NCI-H2227 (cell line): Measurements from ENCODE around the gene STARD8.
A peak's percentile ranks its signal among the peaks of the same experiment; 100 is the strongest.
"Not testable (repeated sequence)": the region's sequence is repeated elsewhere in the genome, so short reads cannot be mapped to it uniquely, and the experiment has no call there.

ENCODE experiments used
- DNase-seq: peaks from one replicate; lab custom pipeline; 2025; ENCODE audit not compliant: unreplicated experiment; lab: John Stamatoyannopoulos, UW

Gene STARD8

DNA sequence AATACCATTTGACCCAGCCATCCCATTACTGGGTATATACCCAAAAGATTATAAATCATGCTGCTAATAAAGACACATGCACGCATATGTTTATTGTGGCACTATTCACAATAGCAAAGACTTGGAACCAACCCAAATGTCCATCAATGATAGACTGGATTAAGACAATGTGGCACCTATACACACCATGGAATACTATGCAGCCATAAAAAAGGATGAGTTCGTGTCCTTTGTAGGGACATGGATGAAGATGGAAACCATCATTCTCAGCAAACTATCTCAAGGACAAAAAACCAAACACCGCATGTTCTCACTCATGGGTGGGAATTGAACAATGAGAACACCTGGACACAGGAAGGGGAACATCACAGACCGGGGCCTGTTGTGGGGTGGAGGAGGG lies 9.0 kb downstream of the STARD8 start:
- not testable (repeated sequence) for DNase-seq

DNA sequence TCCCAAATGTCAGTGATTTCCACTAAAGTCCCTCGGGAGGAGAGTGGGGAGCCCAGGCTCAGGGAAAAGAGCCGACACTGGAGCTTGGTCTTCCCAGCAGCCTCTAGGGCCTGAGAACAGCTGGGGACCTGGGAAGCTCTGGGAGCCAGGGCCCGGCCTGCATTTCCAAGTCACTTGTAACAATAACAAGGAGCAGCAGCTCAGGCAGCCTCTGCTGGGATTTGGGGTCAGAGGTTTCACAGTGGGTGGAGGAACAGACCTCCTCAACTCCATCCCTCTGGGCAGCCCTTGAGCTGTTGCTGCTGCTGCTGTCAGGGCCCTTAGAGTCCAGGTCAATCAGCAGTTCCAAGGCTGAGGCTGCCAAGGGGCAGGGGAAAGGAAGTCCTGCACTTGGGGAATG lies 11.1 kb downstream of the STARD8 start:
- peak; percentile 6 for DNase-seq

DNA sequence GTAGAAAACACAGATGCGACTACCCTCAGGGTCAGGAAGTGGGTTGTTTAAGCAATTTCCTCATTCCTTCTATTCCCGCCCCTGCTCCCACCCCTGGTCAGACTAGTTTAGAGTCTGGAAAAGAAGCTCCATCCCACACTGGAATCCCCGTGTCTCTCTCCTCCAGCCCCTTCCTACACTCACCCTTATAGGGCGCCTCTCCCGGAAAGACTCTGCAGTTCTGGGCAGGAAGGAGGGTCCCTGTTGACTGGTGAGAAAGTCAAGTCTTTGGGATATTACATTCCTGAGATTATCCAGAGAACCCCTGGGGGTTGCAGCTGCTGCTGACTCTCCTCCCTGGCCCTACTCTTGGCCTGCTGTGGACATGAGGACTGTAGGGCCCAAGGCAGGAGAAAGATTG lies 11.9 kb downstream of the STARD8 start:
- DNase-seq = no peak

DNA sequence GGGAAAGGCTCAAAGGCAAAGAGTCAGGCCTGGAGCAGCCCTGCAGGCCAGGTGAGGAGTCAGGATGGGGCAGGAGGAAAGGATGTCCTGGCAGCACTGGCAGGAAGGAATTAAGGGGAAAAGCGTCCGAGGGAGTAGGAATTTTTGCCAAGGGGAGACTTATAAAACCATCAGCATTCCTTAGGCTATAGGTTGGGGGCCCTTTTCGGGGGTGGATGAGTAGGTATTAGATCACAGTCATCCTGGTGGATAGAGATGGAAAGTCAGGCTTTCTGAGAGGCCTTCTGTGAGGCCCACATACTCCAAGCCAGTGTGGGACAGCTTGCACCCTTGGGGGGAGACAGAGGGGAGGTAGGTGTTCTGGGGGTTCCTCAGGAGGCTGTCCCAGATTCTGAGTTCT lies 12.3 kb downstream of the STARD8 start:
- DNase-seq = no peak

DNA sequence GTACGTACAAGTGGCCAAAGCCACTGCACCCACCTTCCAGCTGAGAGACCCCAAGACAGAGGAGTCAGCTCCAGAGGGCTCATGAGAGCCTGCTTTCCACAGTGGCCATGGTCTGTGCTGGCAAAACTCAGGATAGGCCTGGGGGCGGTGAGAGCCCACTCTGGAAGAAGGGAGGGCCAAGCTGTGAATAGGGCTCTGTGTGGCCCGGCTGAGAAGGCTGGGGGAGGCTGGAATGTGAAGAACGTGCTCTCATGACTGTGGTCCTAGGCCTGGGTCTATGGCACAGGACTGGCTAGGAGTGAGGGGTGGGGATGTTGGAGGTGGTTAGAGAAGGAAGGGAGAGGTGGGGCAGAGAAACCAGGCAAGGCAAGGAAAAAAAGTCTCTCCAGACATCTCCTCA lies 13.3 kb downstream of the STARD8 start:
- DNase-seq = no peak

DNA sequence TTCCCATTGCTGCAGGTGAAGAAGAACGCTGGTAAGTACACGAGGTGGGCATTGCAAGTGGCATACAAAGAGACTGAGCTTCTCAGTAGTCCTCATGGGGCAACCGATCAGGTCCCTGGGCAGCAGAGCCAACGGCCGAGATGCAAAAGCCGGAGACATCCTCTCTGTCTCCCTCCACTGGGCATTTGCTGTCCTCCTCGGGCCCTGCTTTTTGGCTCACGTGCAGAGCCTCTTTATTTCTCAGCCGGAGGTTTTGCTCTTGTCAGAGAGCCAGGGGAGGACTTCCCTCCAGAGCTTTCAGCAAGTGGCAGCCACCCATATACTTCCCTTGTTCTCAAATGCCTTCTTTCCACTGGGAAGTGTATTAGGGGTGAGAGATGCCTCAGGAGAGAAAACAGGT lies 18.0 kb downstream of the STARD8 start:
- DNase-seq = no peak

DNA sequence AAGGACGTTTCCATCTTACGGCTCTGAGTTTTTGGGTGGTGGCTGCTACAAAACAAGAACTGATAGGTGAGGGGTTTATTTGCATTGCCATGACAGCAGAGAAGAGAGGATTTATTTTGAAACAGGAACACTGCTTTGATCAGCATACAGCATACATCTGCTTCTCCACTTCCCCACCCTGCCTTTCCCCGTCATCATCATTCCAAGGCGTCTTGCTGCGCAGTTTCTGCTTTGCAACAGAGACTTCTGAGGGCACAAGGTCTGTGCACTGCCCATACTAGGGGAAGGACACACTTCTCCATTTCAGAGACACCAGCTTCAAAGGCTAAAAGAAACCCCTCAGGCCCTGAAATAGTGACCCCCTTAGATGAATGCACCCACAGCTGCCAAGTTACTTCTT lies 19.1 kb downstream of the STARD8 start:
- no peak for DNase-seq

DNA sequence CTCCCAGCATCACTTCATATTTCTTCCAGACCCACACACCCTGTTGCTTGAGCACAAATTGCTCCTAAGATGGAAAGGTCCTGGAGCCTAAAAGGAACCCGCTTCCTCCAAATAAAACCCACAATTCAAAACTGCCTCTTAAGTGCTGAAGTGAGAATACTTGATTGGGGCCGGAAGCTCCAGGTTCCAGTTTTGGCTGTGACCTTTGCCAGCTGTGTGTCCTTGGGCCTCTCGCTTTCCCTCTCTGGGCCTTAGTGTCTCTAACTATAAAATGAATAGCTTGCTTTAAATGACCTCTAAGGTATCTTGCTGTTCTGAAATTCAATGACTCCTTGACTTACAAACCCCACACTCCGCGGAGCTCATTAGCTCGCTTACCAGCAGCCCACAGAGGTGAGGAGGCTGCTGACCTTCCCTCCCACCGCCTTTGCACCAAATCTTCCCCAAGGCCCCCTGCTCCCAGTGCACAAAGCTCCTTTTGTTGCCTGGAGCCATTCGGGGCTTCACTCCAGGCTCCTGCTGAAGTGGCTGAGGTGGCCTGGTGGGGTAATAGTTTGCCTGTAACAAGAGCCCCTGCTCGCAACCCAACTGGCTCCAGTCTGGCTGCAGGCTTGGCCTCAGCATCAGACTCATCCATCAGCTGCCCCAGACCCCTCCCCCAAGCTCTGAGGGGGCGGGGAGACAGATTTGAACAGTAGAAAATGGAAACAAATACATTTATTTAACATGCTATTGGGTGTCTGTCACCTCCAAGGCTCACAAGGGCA lies 21.8 kb downstream of the STARD8 start:
- peak; percentile 38 for DNase-seq

DNA sequence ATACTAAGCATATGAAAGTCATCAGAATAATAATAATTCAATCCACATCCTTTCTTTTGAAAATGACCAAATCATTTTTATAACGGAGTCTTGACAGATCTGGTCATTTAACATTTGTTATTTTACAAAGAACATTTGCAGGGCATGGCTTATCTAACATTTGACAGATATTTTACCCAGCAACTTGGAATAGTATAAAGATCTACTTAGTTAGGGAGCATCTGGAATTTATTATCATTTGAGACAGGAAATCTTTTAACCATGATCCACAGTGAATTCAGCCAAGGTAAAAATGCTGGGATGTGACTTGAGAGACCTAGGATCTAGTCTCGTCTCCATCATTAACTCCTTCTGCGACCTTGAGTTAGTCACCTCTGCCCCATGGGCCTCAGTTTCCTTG lies 22.4 kb downstream of the STARD8 start:
- DNase-seq = no peak

DNA sequence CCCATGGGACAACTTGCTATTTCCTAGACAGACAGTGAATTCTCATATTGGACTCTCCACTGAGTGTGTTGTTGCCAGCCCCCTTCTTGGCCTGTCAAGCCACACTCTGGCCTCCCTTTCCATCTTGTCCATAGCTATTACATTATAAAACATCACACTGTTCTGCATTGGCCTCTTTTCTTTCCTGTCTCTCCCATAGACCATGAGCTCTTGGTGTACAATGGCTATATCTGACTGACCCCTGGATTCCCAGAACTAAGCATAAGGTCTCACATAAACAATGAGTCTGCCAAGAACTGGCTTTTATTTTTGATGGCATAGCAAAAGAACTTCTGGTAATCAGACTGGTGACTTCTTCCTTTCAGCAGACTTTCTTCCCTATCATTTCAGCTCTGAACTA lies 23.8 kb downstream of the STARD8 start:
- no peak for DNase-seq

DNA sequence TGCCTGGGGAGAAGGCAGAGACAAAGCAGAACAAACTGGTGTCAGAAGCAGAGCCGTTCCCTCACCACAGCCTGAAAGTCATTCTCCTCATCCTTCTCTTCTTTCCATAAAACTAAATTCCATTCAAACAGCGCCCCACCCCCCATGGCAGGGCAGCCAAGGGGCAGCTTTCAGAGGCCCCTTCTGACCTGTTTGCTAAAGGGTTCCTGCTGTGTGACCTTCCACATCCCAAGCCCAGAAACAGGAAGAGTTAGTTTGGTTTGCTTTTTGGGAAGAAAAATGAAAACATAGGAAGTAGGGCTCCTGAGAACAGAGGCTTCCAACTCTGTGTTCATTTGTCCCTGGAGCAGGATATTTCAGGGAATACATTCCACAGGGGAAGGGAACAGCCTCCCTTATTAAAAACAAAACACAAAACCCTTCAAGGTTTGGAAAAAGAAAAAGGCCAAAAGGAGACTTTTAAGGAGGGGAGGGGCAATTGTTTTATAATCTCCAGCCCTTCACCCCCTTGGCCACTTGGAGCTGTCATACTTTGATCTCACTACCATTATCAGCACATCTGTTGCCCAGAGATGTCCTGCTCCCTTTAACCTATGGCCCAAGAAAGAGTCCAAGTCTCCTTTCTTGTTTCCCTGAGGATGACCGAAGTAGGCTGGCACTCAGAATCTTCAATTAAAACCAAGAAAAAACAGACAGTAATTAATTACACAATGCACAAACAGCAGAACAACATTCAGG lies 25.3 kb downstream of the STARD8 start:
- no peak for DNase-seq

DNA sequence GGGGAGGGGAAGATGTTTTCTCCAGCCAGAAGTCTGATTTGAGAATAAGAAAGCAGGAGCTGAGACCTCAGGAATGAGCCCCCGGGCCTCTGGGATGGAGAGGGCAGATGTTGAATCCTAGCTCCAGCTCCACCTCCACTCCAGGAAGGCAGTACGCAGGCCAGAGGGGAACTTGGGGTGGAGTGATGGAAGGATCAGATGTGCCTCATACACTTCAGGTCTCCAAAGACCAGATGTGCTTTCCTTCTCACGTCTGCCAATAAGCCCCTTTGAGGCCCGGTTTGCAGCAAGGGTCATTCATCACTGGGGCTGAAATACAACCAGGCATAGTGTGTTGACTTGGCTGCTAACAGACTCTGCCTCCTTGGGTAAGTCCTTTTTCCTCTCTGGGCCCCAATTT lies 28.1 kb downstream of the STARD8 start:
- DNase-seq = peak; percentile 26

DNA sequence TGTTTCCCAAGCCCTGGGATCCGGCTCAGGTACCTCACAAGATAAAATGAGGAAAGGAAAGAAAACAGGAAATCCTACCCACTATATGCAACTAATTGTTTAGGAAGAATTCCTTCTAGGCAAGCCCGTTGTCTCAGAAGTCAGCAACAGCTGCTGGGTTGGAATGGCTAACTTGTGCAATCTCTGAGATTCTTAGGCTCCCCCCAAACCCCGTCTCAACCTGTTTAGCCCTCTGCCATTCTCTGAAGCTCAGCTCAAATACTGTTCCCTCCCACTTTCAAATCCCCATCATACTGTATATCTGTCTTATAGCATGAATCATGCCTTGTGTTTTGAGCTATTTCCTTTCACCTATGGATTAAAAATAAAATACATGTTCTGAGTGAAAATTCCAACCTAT lies 28.9 kb downstream of the STARD8 start:
- no peak for DNase-seq

DNA sequence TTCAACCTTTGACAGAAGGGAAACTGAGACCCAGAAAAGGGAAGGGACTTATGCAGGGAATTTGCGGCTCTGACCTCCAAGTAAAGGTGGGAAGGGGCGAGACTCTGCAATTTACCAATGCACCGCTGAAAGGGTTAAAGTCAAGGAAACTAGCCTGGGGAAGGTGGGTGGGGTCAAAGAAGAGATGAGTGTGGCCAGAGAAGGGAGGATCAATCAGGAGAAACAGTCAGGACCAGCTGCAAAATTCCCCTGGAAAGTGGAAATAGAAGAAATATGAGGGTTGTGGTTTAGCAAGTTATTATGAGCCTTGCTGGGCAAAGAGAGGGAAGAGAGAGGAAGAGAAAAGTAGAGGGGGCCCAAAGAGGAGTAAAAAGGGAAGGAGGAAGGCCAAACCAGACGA lies 30.5 kb downstream of the STARD8 start:
- no peak for DNase-seq

DNA sequence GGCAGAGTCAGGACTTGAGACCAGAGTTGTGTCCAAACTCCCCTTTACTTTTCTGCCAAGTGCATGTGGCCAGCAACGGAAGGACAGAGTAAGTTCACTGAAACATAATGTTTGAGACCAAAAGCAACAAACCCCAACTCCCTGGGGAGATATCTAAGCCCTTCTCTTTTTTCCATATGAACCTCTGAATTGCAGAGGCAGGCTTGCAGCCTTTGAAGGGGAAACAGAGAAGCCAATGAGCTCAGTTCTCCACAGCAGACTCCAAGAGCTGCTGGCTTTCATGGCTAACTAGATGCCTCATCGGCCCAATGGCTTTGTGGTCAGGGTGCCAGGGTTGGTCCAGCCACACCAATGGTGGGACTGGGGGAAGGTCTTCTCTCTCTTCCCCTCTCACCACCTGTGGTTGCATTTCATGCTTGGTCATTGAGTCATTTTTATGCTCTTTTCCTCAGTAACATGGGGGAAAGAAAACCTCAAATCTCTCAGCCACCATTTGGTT lies 34.0 kb downstream of the STARD8 start:
- no peak for DNase-seq

DNA sequence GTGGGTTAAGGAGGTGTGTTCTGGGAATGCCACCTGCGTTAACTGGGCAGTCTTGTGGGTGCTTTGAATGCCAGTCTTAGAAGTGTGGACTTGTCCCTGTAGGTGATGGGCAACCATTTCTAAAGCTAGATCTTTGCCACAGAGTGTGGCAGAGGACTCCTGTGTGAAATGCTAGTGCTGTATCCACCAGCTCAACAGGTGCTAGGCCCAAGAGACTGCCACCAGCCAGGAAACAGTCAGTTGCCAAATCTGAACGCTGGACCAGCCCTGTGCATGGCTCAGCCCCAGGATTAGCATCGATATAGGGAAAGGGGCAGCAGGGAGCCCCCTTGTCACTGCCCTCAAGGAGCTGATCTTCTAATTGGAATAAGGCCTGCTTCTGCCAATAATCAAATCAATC lies 35.3 kb downstream of the STARD8 start:
- no peak for DNase-seq

DNA sequence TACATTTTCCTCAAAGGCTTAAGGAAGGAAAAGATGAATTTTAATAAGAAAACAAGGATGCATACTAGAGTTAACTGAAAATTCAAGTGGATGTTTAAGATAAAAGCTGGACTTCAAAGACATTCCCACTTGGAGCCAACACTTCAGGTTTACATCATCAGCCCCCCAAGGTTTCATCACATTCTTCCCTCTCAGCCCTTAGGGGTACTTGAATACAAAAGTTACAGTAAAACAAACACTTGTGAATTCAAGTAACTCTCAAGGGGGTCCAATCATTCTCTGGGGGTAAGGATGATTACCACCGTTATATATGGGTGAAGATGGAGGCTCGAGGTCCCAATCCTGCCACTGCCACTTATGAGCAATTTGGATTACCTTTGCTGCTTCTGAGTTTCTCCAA lies 36.1 kb downstream of the STARD8 start:
- no peak for DNase-seq

DNA sequence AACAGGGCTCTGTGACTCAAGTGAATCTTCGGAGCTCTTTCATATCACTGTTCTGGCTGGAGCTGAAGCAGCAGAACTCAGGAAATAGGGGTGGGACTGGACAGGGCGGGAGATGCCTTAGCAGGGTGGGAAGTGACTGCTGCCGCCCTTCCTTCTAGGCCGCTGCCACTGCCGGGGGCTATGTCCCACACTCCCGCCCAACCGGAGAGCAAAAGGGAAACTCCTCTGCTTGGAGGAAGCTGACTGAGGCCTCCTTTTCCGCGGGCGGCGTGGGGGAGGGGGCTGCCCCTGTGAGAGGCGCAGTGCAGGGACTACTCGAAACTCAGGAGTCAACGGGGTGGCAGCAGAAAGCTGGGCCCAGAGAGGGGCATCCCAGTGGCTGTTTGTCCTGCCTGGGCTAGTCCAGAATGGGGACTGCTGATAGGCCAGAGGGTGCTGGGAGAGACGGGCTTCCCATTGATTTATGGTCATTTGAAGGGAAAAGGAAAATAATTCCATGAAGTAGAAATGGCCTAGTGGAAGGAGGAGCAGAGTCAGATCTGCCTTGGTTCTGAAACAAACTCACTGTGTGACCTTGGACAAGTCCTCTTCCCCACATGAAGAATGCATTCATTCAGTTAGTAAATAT lies 36.9 kb downstream of the STARD8 start:
- no peak for DNase-seq

DNA sequence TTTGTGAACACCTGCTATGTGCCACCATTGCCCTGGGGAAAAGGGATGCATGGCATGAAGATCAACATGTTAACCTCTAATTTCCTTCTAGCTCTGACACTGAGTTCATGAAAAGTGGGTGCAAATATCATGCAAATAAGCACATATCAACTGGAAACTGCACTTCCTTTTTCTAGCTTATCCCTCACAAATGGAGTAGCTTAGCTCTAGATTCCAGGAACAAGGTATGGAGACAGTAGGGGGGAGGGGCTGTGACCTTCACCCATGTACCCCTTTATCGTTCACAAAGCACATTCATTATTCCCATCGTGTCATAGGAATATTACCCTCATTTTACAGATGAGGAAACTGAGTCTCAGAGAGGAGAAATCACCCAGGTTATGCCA lies 37.4 kb downstream of the STARD8 start:
- no peak for DNase-seq

DNA sequence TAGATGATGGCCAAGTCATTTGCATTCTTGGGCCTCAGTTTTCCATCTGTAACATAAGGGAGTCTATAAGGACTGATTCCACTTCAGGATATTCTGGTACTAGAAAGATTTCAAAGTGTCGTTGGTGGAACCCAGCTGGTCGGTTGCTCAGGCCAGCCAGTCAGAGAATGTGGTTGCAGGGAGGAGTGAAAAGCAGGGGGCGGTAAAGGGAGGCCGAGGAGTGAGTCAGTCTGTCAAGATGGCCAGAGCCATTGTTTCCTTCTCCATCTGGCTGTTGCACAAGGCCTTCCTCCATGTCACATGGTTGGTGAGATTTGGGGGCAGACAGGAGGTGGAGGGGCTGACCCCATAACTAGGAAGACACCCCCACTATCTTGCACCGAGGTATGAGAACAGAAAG lies 38.2 kb downstream of the STARD8 start:
- peak; percentile 6 for DNase-seq

DNA sequence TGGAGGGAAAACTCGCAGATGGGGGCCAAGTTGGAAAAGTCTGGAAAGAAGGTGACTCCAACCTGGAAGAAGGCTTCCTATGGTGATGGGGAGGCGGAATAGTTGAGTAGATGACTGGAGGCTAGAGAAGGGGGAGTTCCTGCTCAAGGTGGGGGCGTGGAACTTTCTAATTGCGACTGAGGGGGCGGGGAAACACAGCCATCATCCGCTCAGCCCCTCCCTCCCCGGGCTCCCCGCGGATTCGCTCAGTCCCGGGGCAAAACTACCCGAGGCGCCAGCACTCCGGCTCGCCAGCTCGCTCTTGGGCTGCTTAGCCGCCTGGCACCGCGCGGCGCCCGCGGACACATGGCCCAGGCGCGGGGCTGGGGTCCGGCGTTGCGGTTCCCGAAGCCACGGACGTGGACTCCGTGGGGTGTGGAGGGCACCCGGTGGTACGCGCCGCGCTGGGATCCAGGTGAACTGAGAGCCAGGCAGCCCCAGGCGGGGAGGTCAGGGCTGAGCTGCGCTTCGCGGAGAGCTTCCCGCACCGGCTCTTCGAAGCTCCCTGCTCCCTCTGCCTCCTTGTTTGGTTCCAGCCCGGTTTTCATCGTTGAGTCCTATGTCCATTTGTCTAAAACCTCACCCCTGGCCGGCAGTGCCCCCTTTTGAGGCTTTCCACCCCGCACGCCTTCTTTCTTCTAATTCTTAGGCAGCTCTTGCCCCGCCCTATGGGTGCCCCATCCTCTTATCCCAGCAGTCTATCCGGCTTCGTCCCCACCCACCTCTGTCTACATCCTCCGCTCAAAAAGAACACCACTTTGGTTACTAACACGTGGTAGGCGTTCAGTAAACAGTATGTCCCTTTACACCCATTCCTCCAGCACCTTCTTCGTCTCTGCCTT lies 38.9 kb downstream of the STARD8 start:
- DNase-seq = peak; percentile 25
